HG02885 (cell line): ENCODE data around the gene ANP32D.
A peak's percentile ranks its signal among the peaks of the same experiment; 100 is the strongest.
"Not testable (repeated sequence)": the region's sequence is repeated elsewhere in the genome, so short reads cannot be mapped to it uniquely, and the experiment has no call there.

Experiments
- ATAC-seq: cut with Tn5 transposase; IDR thresholded peaks from one replicate; pipeline ENCODE4 v1.9.1; 2021; ENCODE audit warnings: mild to moderate bottlenecking; ENCODE audit not compliant: unreplicated experiment, poor library complexity

ANP32D gene

DNA sequence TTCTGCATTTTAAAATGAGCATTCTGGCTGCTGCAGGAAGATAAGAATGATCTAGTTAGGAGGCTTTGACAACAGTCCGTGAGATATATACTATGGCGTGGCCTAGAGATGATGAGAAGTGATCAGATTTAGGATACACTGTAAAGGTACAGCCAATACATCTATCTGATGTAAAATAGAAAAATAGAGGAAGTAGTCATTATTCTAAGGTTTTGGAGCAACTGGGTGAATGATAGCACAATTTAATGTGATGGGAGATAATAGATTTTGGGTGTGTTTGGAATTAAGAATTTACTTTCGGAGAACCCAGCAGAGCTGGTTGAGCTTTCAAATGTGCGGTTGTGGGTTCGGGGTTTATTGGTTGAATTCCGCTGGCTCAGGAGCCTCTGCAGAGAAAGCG is at the start of gene ANP32D:
Gene ANP32D (plus strand): TSS at position 301 of the 400 bp plus-strand sequence. CDS start 106 bp downstream, outside the sequence.
- ATAC-seq, result no peak

GRCh38 chr12:48423171-48423570 is 49.2 kb upstream of the ANP32D start:
- ATAC-seq, result no peak

GRCh38 chr12:48424644-48425043 is 47.7 kb upstream of the ANP32D start:
- ATAC-seq, result no peak

- not testable (repeated sequence) for ATAC-seq
Observed at GRCh38 chr12:48434016-48434415, 38.3 kb upstream of the ANP32D start.

GRCh38 chr12:48441069-48441468 is 31.3 kb upstream of the ANP32D start:
- no peak for ATAC-seq

DNA sequence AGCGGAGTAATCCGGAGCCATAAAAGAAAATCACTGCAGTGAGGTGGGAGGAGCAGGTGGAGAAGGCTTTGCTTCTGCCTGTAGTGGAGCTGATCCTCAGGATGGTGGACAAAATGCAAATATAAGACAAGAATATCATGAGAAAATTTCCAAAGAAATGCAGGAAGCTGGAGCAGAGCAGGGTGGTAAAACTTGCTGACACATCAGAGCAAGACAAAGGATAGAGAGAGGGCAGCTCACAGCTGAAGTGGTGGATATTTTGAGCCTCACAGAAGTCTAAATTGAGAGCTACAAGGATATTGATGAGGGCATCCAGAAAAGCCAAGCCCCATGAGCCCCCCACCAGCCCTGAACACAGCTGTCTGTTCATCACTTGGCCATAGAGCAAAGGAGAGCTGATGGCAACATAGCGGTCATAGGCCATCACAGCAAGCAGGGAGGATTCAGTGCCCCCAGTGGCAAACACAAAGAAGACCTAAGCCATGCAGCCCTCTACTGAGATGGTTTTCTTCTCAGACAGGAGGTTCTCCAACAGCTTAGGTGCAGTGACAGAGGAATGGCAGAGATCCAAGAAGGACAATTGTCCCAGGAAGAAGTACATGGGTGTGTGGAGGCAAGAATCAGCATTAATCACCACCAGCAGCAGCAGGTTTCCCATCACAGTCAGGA is 30.0 kb upstream of the ANP32D start:
- no peak for ATAC-seq

- ATAC-seq, result no peak
Observed at GRCh38 chr12:48445538-48445937, 26.8 kb upstream of the ANP32D start.

GRCh38 chr12:48446161-48446776 is 26.1 kb upstream of the ANP32D start:
- no peak for ATAC-seq

DNA sequence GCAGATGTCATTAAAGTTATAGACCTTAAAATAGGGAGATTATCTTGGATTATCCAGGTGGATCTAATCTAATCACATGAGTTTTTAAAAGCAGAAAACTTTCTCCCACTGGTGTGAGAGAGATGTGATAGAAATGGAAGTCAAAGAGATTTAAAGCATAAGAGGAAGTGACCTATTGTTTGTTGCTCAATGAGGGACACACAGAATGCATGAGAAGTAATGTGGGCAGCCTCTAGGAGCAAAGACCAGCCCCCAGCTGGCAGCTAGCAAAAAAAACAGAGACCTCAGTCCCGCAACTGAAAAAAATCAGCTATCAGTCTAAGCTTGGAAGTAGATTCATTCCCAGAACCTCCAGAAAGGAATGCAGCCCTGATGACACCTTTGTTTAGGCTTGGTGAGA is 24.6 kb upstream of the ANP32D start:
- ATAC-seq, result no peak

GRCh38 chr12:48451372-48451771 is 21.0 kb upstream of the ANP32D start:
- no peak for ATAC-seq

DNA sequence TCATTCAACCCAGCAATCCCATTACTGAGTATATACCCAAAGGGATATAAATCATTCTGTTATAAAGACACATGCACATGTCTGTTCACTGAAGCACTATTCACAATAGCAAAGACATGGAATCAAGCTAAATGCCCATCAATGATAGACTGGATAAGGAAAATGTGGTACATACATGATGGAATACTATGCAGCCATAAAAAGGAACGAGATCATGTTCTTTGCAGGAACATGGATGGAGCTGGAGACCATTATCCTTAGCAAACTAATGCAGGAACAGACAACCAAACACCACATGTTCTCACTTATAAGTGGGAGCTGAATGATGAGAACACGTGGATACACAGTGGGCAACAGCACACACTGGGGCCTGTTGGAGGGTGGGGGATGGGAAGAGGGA is 19.4 kb upstream of the ANP32D start:
- not testable (repeated sequence) for ATAC-seq

GRCh38 chr12:48454667-48455066 is 17.7 kb upstream of the ANP32D start:
- ATAC-seq, result no peak

GRCh38 chr12:48455116-48455515 is 17.2 kb upstream of the ANP32D start:
- no peak for ATAC-seq

DNA sequence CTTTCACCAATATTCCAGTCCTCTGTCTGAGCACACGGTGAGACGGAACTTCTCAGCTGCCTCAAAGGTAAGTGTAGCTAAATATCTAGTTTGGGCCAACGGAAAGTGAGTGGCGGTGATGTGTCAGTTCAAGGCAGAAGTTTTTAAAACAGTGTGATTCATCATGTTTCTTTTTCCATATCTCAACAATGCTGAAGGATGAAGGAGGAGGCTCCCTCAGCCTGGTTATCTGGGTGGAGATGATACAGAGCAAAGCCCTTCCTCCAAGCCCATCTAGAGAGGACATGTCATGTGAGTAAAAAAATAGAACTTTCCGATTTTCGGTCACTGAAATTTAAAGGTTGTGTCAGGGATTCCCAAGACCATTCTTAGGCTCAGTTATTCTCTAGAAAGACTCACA is 13.1 kb upstream of the ANP32D start:
- no peak for ATAC-seq

DNA sequence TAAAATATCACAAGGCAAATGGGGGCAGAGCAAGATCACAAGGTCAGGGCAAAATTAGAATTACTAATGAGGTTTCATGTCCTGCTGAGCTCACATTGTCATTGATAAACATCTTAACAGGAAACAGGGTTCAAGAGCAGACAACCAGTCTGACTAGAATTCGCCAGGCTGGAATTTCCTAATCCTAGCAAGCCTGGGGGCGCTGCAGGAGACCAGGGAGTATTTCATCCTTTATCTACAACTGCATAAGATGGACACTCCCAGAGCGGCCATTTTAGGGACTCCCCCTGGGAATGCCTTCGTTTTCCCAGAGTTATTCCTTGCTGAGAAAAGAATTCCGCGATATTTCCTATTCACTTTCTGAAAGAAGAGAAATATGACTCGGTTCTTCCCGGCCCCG is 3.3 kb upstream of the ANP32D start:
- not testable (repeated sequence) for ATAC-seq

DNA sequence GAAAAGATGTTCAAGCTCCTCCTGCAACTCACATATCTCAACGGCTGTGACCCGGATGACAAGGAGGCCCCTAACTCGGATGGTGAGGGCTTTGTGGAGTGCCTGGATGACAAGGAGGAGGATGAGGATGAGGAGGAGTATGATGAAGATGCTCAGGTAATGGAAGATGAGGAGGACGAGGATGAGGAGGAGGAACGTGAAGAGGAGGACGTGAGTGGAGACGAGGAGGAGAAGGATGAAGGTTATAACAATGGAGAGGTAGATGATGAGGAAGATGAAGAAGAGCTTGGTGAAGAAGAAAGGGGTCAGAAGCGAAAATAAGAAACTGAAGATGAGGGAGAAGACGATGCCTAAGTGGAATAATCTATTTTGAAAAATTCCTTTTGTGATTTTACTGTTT is 702 bp downstream of the ANP32D start:
- ATAC-seq, result no peak

DNA sequence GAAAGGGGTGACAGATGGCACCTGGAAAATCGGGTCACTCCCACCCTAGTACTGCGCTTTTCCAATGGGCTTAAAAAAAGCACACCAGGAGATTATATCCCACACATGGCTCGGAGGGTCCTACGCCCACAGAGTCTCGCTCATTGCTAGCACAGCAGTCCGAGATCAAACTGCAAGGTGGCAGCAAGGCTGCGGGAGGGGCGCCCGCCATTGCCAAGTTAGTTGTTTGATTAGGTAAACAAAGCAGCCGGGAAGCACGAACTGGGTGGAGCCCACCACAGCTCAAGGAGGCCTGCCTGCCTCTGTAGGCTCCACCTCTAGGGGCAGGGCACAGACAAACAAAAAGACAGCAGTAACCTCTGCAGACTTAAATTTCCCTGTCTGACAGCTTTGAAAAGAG is 2.1 kb downstream of the ANP32D start:
- not testable (repeated sequence) for ATAC-seq

DNA sequence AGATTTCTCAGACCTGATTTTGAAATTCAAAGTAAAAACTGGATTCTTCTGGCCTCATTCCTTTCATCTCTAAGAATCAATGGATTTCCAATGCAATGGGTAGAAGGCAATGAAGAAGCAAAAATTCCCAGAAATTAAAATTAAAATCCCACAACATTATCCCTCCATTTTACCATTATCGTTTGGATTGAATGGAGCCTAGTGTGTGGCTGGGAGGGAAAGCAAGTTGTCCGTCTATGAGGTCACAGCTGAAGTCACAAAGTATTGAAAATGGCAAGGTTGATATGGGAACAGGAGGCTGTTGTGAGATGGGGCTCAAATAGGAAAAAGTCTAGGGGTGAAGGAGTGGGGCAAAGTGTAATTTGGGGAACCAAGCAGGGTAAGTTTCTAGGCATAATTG is 9.8 kb downstream of the ANP32D start, which contains the start of gene C12orf54:
Gene C12orf54 (plus strand): TSS at position 301 of the 400 bp plus-strand sequence. CDS start 799 bp downstream, outside the sequence.
- no peak for ATAC-seq

GRCh38 chr12:48482930-48483329 is 10.6 kb downstream of the ANP32D start:
- no peak for ATAC-seq

- ATAC-seq, result no peak
Observed at GRCh38 chr12:48486261-48486660, 13.9 kb downstream of the ANP32D start.

DNA sequence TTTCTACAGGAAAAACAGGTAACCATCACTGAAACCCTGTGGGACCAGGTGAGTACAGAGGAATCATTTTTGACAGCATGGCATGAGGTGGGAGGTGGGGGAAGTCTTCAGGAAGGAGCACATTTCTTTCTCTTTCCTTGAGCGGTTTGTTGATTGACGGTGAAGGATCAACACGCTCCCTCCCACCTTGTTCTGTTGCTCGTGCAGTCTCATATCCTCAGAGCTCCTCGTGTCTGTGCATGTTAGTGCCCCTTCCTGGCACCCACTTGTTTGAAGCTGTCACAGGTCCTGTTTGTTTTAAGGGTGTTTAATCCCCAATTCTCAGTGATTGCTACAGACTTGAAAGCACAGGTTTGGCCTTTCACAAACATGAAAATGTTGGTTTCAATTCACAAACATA is 14.3 kb downstream of the ANP32D start:
- no peak for ATAC-seq

DNA sequence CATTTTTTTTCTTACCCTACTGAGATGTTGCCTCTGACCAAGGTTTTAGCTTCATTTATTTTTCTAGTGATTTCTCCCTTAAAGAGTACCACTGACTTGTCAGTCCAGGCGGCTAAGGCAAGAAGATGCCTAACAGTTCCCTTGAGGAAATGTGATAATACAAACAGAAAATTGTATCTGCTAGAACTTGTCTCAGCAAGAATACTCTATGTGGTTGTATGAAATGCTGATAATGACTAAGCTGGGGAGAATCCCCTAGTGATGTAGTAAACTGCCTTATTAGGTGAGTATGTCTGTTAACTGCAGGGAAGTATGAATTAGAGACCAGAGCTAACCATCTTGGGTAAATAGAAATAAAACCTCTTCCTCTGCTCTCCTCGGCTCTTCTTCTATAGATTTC is 16.7 kb downstream of the ANP32D start:
- peak; percentile 95 for ATAC-seq
